NB4 (cell line): Measurements from ENCODE around the gene KRT4.

Experiments
- DNase-seq: peaks from one replicate; pipeline ENCODE4 v3.0.0; 2010; ENCODE audit warnings: low read depth
- H3K4me3 ChIP-seq: one replicate; pipeline ENCODE4 v1.5.1; 2011; ENCODE audit warnings: mild to moderate bottlenecking, low read depth, low read length, moderate library complexity
- MYC ChIP-seq: IDR thresholded peaks from 2 replicates; pipeline ENCODE4 v1.6.1; 2011; ENCODE audit warnings: low read depth, low read length
- POLR2A ChIP-seq: IDR thresholded peaks from 2 replicates; pipeline ENCODE4 v1.6.1; 2011; ENCODE audit warnings: mild to moderate bottlenecking; ENCODE audit not compliant: insufficient read length; ENCODE audit errors: extremely low read depth
- TF ChIP-seq, protein P1 (sequence below): IDR thresholded peaks from 2 replicates; pipeline ENCODE4 v1.6.1; 2011; ENCODE audit warnings: low read depth, low read length
- TF ChIP-seq, protein P2 (sequence below): IDR thresholded peaks from one replicate; pipeline ENCODE4 v1.5.1; 2012; ENCODE audit warnings: low read depth, low read length

Gene KRT4

DNA sequence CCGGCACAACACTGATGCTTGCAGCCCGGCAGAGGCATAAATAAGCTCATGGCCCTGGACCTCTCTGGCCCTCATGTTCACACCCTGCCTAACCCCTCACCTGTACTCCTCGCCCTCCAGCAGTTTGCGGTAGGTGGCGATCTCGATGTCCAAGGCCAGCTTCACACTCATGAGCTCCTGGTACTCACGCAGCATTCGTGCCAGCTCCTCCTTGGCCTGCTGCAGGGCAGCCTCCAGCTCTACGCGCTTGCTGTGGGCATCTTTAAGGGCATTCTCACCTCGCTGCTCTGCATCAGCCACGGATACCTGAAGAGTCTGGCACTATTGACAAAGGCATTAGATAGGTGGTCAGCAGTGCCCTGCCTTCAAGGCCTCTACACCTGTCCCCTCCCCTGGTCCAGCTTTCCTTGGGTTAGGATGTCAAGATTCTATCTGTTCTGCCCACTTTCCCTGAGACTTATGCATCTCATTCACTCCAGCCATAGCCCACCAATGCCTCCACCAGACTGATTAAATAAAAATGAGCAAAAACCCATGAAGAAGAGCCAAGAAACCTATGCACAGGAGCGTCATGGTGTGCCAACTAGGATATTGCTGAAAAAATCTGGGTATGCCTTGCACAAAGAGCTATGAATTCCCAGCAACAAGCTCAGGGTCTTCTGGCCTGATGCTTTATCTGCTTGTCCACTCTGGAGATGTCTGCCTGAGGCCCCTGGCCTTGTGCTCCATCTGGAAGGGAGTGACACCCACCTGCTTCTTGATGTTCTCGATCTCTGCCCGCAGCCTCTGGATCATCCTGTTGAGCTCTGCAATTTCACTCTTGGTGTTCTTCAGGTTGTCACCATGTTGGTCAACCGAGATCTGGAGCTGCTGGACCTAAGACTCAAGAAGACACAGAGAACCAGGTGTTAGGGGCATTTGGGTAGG, 6.1 kb downstream of the KRT4 start:
- TF ChIP-seq POLR2A (no peak), MYC (no peak)
- TF ChIP-seq, protein P1, sequence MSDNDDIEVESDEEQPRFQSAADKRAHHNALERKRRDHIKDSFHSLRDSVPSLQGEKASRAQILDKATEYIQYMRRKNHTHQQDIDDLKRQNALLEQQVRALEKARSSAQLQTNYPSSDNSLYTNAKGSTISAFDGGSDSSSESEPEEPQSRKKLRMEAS = no peak
- TF ChIP-seq, protein P2, sequence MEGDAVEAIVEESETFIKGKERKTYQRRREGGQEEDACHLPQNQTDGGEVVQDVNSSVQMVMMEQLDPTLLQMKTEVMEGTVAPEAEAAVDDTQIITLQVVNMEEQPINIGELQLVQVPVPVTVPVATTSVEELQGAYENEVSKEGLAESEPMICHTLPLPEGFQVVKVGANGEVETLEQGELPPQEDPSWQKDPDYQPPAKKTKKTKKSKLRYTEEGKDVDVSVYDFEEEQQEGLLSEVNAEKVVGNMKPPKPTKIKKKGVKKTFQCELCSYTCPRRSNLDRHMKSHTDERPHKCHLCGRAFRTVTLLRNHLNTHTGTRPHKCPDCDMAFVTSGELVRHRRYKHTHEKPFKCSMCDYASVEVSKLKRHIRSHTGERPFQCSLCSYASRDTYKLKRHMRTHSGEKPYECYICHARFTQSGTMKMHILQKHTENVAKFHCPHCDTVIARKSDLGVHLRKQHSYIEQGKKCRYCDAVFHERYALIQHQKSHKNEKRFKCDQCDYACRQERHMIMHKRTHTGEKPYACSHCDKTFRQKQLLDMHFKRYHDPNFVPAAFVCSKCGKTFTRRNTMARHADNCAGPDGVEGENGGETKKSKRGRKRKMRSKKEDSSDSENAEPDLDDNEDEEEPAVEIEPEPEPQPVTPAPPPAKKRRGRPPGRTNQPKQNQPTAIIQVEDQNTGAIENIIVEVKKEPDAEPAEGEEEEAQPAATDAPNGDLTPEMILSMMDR = no peak
- DNase-seq = no peak

DNA sequence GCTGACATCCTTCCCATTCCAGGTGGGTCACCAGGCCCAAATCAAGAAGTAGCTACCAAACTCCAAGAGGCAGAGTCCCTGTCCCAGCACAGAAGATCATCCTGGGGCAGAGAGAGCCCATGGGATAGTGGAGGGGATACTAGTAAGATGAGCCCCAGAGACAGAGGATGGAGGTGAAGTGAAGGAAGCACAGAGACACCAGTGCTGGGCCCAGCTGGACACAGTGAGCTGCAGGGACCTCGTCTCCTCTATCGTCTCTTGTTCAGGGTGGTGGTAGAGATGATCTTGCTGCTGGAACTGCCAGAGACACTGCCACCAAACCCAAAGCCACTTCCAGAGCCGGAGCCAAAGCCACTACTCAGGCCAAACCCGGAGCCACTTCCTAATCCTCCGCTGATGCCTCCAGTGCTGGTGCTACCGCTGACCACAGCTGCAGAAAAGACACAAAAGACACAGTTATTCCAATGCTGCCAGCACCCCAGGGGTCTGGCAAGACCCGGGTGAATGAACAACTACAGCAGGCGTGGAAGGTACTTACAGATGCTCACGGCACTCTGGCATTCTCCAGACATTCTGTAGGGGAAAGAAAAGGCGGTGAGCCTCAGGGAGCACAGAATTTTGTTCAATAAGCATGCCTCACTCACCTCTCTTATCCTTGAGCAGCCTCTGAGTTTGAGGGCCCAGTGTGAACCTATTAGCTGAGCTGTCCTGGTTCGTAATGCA, 6.9 kb downstream of the KRT4 start:
- H3K4me3 ChIP-seq = no peak overlapping the region
- TF ChIP-seq POLR2A (no peak), MYC (no peak)
- TF ChIP-seq, protein P1 = no peak
- TF ChIP-seq, protein P2 = no peak
- no peak for DNase-seq

More for the DNA sequence above, 6.1 kb downstream of the KRT4 start:
- H3K4me3 ChIP-seq = no peak overlapping the region

DNA sequence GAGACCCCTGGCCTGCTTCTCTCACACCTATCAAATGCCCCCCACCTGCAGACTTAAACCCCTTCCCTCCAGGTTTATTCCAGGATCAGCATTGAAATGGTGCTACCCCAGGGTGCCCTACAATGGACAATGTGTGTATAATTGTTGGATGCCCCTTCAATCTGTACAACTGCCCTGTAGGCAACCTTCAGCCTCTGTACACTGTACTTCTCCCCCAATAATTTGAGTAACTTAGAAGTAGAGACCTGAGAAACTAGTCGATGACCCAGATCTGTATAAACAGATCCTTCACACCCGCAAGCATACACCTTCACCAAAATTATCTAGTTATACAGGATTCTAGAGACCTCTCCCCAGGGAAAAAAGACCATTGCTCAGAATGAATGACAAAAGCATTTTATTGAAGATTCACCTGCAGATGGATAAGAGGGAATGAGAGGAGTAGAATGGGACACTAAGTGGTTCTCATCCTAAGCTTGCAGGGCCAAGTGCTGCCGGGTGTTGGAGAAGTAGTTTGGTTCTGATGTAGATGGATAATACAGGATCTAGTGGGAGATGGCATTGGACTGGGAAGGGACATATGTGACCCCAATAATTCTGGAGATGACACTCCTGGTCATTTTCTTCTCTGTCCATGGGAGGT, 7.6 kb downstream of the KRT4 start:
- no peak overlapping the region for H3K4me3 ChIP-seq
- TF ChIP-seq, protein P2 = no peak
- no peak for DNase-seq

DNA sequence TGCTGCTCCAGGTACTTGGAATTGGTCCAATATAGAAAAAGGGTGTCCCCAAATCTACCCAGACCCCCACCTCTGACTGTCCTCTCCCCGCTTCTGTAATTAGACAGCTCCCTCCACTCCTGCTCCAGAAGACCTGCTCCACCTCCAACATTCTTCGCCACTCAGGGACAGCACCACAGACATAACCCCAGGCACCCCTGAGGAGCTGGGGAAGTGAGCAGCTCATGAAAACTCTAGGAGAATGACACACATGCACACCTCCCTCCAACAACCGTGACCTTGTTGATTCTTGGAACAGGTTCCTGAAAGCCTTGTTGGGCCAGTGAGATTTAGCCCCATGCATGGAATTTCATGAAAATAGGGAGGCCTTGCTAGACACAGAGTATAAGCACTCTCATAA, 8.2 kb downstream of the KRT4 start:
- H3K4me3 ChIP-seq = no peak overlapping the region
- no peak for DNase-seq
- TF ChIP-seq, protein P1 = no peak
- TF ChIP-seq MYC (no peak), POLR2A (no peak)
- TF ChIP-seq, protein P2 = no peak

DNA sequence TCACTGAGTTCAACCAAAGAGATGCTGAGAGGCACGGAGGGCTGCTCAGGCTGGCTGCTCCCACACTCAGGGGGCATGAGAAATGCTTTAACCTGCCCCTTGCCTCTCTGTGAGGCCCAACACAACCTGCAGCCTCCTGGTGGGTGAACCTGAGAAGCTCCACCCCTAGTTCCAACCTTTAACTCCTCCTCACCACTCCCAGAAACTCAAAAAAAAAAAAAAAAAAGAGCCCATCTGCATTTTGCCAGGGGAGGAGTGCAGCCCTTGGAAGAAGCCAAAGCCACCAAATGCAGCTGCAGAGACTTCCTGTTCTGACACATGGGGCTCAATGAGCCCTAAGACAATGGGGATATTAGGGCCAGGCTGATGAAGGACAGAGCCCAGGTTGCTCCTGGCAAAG, 8.9 kb downstream of the KRT4 start:
- 0 out of 2 replicates have a peak, but pooled peaks have one; percentile 14 for TF ChIP-seq MYC
- TF ChIP-seq, protein P2 = no peak
- H3K4me3 ChIP-seq = no peak overlapping the region
- peak; percentile 34 for DNase-seq
